SKM-1 (cell line): ENCODE results near the gene COG4.
"Not testable (repeated sequence)": the region's sequence is repeated elsewhere in the genome, so short reads cannot be mapped to it uniquely, and the experiment has no call there.

ENCODE experiments used
- DNase-seq: peaks from one replicate; lab custom pipeline; 2025; ENCODE audit not compliant: unreplicated experiment; lab: John Stamatoyannopoulos, UW

COG4 gene

GRCh38 chr16:70523076-70523742, at the start of gene COG4:
Gene COG4 (minus strand): TSS chr16:70523554. CDS start chr16:70523543, 11 bp downstream.
- peak; percentile 84 for DNase-seq

DNA sequence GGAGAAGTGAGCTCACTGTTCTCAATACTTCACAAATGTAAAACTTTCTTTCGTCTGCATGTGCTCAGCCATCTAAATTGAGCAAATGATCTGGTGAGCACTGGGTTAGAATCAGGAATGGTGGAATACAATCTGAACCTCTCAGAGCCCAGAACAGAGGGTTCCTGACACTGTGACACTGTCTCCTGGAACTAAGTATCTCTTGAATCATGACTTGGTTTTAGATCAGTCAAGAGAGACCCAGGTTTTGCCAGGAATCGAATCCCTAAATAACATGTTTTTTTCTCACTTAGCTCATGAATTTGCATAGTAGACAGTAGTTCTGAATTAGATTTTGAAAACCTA, 49.5 kb upstream of the COG4 start:
- DNase-seq: no peak

DNA sequence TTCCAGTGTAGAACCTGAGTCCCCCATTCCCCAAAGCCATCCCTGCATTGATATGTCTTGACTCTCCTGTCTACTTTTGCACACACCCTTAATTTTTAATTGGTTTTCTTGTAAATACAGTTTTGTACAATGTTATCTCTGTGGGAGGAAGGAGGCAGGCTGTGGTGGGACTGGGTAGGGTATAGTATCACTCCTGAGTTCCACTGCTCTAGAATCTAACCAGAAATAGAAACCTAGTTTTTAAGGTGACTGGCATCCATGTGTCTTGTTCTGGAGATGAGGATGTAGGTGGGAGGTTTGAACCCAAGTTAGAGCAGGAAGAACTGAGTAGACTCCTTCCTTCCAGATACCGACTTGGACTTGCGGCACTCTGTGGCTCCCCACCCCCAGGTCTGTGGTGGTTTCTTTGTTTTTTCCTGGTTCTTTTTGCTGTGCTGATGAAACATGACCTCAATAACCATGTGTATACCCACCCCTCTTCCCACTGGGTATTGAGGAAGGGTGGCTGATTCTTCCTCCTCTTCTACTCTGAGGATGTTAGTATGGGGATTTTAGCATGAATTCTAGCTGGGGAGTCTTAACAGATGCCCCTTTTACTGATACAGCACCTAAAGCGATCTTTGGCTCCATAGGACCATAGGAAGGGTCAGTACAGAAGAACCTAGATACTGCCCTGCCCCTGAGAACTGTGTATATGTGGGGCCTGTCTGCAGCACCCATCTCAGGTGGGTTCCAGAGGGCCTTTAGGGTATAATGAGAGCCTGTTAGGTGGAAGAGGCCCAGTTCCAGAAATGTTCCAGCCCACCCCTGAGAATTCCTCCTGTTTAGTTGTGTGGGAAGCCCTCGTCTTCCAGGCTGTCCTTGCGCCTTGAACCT, 48.9 kb upstream of the COG4 start:
- DNase-seq: no peak

GRCh38 chr16:70571623-70572022, 48.3 kb upstream of the COG4 start:
- DNase-seq: no peak

DNA sequence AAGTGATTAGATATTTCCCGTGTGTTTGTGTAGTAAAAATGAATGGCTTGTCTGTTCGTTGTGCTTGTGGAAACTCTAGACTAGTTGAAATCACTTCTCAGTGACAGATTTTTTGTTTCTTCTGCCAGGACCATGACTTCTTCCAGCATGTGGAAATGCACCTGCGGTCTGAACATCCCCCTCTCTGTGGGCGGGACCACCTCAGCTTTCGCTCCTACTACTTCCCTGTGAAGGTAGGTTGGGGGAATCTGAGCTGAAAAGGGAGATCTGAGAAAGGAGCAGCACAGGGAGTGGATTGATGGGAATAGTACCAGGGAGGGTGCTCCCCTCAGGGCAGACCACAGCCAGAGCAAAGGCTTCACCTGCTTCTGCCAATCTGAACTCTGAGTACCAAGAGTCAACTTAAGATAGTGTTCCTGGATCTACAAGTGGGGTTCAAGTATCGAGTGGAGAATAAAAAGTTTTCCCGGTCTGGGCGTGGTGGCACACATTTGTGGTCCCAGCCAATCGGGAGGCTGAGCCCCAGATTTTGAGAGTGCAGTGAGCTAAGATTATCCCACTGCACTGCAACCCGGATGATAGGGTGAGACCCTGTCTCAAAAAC, 47.7 kb upstream of the COG4 start:
- DNase-seq: no peak

DNA sequence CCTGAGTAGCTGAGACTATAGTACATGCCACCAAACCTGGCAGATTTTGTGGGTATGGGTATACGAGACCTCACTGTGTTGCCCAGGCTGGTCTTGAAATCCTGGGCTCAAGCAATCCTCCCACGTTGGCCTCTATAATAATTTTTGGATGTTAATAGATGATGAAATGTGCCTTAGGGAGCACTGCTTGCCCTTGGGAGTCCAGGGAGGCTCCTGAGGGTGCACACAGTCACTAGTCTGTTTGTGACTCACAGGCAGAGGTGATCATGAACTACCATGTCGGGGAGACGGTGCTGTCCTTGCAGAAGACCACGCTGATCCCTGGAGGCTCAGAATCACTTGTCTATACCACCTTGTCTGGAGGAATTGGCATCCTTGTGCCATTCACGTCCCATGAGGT, 46.4 kb upstream of the COG4 start:
- DNase-seq: no peak

GRCh38 chr16:70568601-70569237, 45.4 kb upstream of the COG4 start:
- no peak for DNase-seq

DNA sequence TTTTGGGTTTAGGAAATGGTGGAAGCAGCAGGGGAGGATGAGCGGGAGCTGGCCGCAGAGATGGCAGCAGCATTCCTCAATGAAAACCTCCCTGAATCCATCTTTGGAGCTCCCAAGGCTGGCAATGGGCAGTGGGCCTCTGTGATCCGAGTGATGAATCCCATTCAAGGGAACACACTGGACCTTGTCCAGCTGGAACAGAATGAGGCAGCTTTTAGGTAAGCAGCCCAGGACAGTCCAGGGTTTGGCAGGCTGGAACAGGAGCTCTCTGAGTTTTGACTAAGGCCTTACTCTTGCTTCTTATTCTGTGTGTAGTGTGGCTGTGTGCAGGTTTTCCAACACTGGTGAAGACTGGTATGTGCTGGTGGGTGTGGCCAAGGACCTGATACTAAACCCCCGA, 41.7 kb upstream of the COG4 start:
- DNase-seq: no peak

- no peak for DNase-seq
These were observed 40.3 kb upstream of the COG4 start for GRCh38 chr16:70563636-70564035.

- no peak for DNase-seq
These were observed 38.3 kb upstream of the COG4 start for GRCh38 chr16:70561623-70562022.

DNA sequence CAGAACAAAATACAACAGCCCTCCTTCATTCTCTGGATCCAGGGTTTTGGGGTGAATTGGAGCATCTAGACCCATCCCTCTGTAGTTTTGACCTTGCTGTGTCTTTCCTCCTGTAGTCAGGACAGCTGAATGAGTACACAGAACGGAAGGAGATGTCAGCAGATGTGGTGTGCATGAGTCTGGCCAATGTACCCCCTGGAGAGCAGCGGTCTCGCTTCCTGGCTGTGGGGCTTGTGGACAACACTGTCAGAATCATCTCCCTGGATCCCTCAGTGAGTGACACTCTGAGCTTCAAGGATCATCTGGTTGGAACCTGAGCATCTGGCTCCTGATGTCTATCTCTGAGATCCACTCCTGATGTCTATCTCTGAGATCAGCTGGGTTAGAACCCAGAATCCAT, 32.7 kb upstream of the COG4 start:
- no peak for DNase-seq

DNA sequence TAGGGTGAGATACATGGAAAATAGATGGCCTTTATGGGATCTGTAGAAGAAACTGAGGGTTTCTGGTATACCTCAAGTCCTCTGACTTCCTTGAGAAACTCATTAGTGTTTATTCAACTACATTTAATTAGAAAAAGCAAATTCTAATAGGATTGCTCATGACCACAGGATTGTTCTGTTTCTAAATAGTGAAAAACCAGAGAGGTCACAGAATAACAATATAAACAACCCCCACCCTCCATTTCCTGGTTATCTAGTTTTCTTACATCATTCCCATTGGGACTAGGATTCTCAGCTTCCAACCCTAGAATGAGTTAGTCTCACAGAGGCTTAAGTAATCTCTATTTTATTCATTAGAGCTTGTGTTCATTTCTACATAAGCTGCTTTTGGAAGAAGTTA, 30.3 kb upstream of the COG4 start:
- no peak for DNase-seq

- DNase-seq: no peak
These were observed 29.3 kb upstream of the COG4 start for GRCh38 chr16:70552675-70553074.

GRCh38 chr16:70551788-70552187, 28.4 kb upstream of the COG4 start:
- DNase-seq: no peak

DNA sequence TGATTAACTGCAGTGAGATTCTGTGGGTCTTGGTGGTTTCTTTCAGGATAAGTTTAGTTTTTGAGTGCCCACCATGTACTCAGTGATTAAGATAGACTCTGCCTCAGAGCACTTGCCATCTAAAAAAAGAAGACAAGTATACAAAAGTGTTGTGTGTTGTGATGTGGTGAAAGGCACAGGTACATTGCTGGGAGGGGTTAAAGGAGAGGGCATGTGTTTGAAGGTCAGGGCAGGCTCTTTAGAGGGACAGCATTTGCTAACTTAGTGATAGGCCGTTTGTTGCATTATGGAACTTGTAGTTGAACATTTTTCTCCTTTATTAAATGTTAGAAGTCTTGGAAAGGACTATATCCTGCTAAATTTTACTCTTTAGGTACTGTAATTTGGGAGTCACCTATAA, 26.7 kb upstream of the COG4 start:
- DNase-seq: no peak

GRCh38 chr16:70548936-70549335, 25.6 kb upstream of the COG4 start:
- no peak for DNase-seq

- DNase-seq: no peak
These were observed 21.2 kb upstream of the COG4 start for GRCh38 chr16:70544548-70544947.

GRCh38 chr16:70540994-70541393, 17.6 kb upstream of the COG4 start:
- DNase-seq: no peak

- DNase-seq: no peak
These were observed 11.6 kb upstream of the COG4 start for GRCh38 chr16:70534971-70535370.

DNA sequence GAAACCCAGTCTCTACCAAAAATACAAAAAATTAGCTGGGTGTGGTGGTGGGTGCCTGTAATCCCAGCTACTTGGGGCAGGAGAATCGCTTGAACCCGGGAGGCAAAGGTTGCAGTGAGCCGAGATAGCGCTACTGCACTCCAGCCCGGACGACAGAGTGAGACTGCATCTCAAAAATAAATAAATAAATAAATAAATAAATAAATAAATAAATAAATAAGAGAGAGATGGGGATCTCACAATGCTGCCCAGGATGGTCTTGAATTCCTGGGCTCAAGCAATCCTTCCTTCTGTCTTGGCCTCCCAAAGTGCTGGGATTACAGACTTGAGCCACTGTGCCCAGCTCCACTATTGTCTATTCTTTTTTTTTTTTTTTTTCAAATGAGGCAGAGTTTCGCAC, 6.6 kb upstream of the COG4 start:
- not testable (repeated sequence) for DNase-seq

DNA sequence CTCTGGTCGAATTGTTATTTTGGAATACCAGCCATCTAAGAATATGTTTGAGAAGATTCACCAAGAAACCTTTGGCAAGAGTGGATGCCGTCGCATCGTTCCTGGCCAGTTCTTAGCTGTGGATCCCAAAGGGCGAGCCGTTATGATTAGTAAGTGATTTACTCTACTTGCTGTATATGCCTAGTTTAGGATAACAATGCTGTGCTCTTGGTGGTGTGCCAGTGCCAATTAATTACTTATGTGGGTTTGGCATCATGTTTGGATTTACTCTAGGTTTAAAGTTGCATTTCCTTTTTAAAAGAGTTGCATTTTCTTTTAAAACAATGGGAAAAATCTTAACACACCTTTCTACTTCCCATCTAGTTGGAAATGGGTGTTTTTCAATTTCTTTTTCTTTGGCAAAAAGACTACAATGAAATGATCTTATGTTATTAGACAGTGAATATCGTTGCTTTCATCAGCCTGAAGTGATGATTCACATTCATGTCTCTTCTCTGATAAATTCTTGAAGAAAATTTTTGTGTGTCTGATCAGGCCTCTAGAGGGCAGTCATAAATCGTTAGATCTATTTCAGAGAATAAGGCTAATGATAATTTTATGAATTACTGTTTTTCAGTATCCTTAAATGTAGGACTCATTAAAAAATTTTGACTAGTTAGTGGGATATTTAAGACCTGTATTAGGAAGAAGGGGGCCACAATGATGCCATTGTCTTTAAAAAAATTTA, 5.9 kb upstream of the COG4 start:
- DNase-seq: peak; percentile 16
